Measurements from ENCODE around the gene FAM20C.

Gene FAM20C

DNA sequence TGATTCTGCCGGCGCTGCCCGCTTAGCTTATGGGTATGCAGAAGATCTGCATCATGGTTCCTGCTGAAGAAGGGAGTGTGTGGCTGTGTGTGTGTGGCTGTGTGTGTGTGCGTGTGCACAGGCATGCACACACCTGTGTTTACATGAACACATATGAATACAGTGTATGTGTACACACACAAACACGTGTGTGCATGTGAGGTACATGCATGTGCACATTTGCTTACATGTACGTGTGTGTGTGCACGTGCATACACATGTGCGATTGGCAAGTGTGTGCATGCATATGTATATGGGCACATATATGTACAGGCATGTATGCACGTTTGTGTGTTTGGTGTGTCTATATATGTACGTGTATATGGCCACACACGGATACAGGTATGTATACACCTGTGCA, 16.4 kb upstream of the FAM20C start:
- TF ChIP-seq, protein P1, sequence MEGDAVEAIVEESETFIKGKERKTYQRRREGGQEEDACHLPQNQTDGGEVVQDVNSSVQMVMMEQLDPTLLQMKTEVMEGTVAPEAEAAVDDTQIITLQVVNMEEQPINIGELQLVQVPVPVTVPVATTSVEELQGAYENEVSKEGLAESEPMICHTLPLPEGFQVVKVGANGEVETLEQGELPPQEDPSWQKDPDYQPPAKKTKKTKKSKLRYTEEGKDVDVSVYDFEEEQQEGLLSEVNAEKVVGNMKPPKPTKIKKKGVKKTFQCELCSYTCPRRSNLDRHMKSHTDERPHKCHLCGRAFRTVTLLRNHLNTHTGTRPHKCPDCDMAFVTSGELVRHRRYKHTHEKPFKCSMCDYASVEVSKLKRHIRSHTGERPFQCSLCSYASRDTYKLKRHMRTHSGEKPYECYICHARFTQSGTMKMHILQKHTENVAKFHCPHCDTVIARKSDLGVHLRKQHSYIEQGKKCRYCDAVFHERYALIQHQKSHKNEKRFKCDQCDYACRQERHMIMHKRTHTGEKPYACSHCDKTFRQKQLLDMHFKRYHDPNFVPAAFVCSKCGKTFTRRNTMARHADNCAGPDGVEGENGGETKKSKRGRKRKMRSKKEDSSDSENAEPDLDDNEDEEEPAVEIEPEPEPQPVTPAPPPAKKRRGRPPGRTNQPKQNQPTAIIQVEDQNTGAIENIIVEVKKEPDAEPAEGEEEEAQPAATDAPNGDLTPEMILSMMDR (IDR thresholded peaks at IDR 0.05), result no peak
- no peak overlapping the region for H3K27ac ChIP-seq
- H3K4me1 ChIP-seq (ENCODE audit: control insufficient read depth in 1 of 2, insufficient read depth in 1 of 2, low read depth in 1 of 2, low read length in 1 of 2), result no peaks in the 10 kb centered on the region
- H3K36me3 ChIP-seq, result no peaks in the 10 kb centered on the region
- no peaks in the 10 kb centered on the region for H3K27me3 ChIP-seq
- no peaks in the 10 kb centered on the region for H3K9me3 ChIP-seq
- H3K4me3 ChIP-seq (ENCODE audit: low read depth in 1 of 2, low read length in 1 of 2), result no peak overlapping the region

DNA sequence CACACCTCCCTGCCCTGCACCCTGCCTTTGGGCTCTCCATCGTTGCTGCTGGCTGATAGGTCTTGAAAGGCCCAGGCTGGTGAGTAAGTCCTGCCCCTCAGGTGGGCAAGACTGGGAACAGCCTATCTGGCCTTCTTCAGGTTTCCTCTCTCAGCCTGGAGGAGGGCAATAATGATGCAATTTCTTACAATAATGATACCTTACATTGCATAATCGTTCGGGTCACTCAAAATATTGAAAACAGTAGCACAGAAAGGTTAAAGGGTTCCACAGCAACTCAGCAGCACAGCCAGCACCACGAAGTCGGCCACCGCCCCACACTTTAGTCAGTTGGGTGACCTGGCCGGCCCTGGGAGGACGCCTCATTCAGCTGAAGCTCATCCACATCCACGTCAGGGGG, 16.0 kb upstream of the FAM20C start:
- Histone ChIP-seq H3K27ac (no peak overlapping the region), H3K27me3 (no peaks in the 10 kb centered on the region), H3K36me3 (no peaks in the 10 kb centered on the region), H3K9me3 (no peaks in the 10 kb centered on the region), H3K4me3 (ENCODE audit: low read depth in 1 of 2, low read length in 1 of 2) (no peak overlapping the region), H3K4me1 (ENCODE audit: control insufficient read depth in 1 of 2, insufficient read depth in 1 of 2, low read depth in 1 of 2, low read length in 1 of 2) (no peaks in the 10 kb centered on the region)
- TF ChIP-seq, protein P1 (IDR thresholded peaks at IDR 0.05), result no peak

DNA sequence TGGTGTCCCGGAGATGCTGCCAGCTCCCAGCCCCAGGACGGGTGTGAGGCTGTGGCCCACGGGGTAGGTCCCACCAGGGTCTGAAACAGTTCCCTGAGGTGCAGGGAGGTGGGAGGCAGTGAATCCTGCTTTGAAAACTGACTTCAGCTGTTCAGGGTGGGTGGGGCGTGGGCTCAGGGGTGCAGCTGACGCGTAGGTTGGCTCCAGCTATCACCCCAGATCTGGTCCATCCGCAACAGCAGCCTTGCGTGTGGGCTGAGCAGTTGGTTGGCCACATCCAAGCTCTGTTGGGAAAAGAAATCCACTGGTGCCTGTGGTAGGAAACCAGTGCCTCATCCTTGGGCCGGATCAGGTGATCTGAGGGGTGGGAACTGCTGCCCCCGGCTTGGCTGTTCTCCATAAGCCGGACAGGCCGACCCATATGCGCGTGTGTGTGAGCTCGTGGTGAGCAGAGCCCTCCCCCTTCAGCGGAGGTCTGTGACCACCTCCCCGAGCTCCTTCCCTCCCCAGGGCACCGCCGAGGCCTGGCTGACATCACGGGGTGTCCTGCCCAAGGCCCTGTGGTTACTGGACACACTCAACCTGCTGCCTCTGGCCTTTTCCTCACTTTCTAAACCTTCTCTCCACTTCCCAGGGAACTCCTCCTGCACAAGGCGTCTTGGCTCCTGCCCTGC, 15.4 kb upstream of the FAM20C start:
- no peaks in the 10 kb centered on the region for H3K36me3 ChIP-seq
- H3K9me3 ChIP-seq, result no peaks in the 10 kb centered on the region
- TF ChIP-seq, protein P1 (IDR thresholded peaks at IDR 0.05), result no peak
- H3K27me3 ChIP-seq, result no peaks in the 10 kb centered on the region
- no peak overlapping the region for H3K27ac ChIP-seq
- H3K4me1 ChIP-seq (ENCODE audit: control insufficient read depth in 1 of 2, insufficient read depth in 1 of 2, low read depth in 1 of 2, low read length in 1 of 2), result no peaks in the 10 kb centered on the region
- no peak overlapping the region for H3K4me3 ChIP-seq (ENCODE audit: low read depth in 1 of 2, low read length in 1 of 2)

DNA sequence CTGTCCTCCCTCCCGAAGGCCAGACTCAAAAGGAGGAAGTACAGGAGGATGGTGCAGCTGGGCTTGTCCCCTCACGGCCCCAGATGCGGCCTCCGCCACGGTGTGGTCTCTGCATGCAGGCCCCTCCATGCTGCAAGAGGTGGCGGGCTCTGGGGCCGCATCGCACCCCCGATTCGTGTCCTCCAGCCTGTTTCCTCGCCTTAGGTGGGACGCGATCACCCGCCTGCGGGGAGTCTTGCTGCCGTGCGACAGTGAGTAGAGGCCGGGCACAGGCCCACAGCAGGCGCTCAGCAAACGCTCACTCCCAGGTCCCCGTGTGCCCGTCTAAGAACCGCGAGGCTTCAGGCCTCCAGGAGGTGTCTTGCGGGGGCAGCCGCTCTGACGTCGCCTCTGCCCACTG, 13.9 kb upstream of the FAM20C start:
- no peaks in the 10 kb centered on the region for H3K36me3 ChIP-seq
- H3K9me3 ChIP-seq, result no peaks in the 10 kb centered on the region
- H3K4me3 ChIP-seq (ENCODE audit: low read depth in 1 of 2, low read length in 1 of 2), result no peak overlapping the region
- H3K27me3 ChIP-seq, result no peaks in the 10 kb centered on the region
- H3K27ac ChIP-seq, result no peak overlapping the region
- TF ChIP-seq, protein P1 (IDR thresholded peaks at IDR 0.05), result no peak
- H3K4me1 ChIP-seq (ENCODE audit: control insufficient read depth in 1 of 2, insufficient read depth in 1 of 2, low read depth in 1 of 2, low read length in 1 of 2), result no peaks in the 10 kb centered on the region

DNA sequence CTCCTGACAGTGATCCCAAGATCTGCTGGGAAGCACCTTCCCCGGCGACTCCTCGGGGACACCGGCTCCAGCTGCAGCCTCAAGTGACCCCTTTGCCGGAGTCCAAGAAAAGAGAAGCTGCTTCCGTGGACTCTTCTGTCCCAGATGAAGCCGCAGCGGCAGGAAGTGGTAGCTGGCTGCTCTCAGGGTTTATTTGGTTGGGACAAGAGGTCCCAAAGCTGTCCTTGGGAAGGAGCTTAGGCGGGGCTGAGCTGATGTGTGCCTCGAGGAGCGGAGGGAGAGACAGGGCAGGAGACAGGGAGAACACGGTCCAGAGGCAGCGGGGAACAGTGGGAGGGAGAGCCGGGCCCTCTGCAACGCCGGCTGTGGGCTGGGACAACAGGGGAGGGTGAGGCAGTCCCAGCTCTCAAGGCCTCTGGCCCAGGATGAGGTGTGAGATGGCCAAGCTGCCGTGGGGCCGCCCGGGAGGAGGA, 13.1 kb upstream of the FAM20C start:
- no peaks in the 10 kb centered on the region for H3K36me3 ChIP-seq
- no peaks in the 10 kb centered on the region for H3K9me3 ChIP-seq
- H3K4me3 ChIP-seq (ENCODE audit: low read depth in 1 of 2, low read length in 1 of 2), result no peak overlapping the region
- no peaks in the 10 kb centered on the region for H3K4me1 ChIP-seq (ENCODE audit: control insufficient read depth in 1 of 2, insufficient read depth in 1 of 2, low read depth in 1 of 2, low read length in 1 of 2)
- TF ChIP-seq, protein P1 (IDR thresholded peaks at IDR 0.05), result no peak
- no peaks in the 10 kb centered on the region for H3K27me3 ChIP-seq
- H3K27ac ChIP-seq, result no peak overlapping the region
